Mucosa of stomach (tissue), 1 donor: Measurements from ENCODE around the gene LAGE3.

ENCODE experiments used
- H3K27me3 ChIP-seq: one replicate; pipeline ENCODE4 v1.7.0; 2013; ENCODE audit warnings: mild to moderate bottlenecking, low read length; ENCODE audit not compliant: control insufficient read depth, insufficient read depth
- H3K36me3 ChIP-seq: one replicate; pipeline ENCODE4 v1.7.0; 2013; ENCODE audit warnings: low read length; ENCODE audit not compliant: control insufficient read depth, insufficient read depth
- H3K4me1 ChIP-seq: one replicate; pipeline ENCODE4 v1.7.0; 2013; ENCODE audit warnings: mild to moderate bottlenecking, low read length; ENCODE audit not compliant: control insufficient read depth, insufficient read depth
- H3K4me3 ChIP-seq: one replicate; pipeline ENCODE4 v1.7.0; 2013; ENCODE audit warnings: low read length
- H3K9ac ChIP-seq: one replicate; pipeline ENCODE4 v1.7.0; 2013; ENCODE audit warnings: mild to moderate bottlenecking, low read length, moderate library complexity
- H3K9me3 ChIP-seq: one replicate; pipeline ENCODE4 v1.7.0; 2013; ENCODE audit warnings: mild to moderate bottlenecking, low read length, moderate library complexity; ENCODE audit not compliant: control insufficient read depth
- donor health status: Pancreatic carcinoma.

LAGE3 gene

DNA sequence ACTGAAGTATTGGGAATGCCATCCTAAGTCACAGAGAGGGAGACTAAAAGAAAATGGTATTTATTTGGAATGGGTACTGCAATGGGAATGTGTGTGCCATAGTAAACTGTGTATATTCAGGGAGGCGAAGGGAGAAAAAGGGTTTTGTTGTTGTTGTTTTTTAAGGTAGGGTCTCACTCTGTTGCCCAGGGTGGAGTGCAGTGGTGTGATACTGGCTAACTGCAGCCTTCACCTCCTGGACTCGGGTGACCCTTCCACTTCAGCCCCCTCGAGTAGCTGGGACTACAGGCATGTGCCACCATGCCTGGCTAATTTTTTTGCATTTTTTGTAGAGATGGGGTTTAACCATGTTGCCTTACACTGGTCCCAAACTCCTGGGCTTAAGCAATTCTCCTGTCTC is 15.6 kb upstream of the LAGE3 start:
- no peaks in the 10 kb centered on the region for H3K36me3 ChIP-seq
- no peaks in the 10 kb centered on the region for H3K9me3 ChIP-seq
- no peak overlapping the region for H3K4me3 ChIP-seq
- no peak overlapping the region for H3K9ac ChIP-seq
- no peaks in the 10 kb centered on the region for H3K27me3 ChIP-seq
- no peaks in the 10 kb centered on the region for H3K4me1 ChIP-seq

DNA sequence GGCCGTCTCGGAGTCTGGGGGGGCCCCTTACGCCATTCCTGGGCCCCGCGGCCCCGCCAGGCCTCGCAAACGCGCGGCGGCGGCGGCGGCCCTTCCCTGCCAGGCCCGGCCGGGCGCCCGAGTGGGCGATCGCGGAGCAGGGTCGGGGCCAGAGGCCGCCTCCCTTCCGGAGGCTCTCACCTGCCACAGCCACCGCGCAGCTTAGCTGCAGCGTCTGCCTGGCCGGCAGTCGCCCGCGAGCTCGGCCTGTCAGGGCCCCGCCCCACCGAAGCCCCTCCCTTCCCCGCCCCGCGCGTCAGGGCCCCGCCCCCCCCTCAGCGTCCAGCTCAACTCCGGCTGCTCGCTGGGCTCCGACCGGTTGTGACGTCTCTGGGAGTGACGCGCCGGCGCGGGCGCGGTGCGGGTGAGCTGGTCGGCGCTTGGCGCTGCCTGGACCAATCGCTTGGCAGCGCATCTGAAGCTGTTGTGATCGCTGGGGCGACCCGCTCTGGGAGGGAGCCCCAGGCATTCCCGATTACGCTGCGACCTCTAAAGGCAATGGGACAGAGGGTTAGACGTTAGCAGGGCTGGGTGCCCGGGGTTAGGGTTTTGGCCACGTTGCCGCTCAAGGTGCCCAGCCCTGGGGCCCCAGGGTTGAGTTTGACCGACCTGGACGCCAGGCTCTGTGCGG is 11.5 kb upstream of the LAGE3 start, which contains the start of gene SLC10A3:
Gene SLC10A3, minus strand, starts transcription at position 216 of the 670 bp plus-strand sequence. CDS start 1,689 bp downstream, outside the sequence.
- peak within 1 kb of the TSS; percentile 70 for H3K9ac ChIP-seq
- H3K36me3 ChIP-seq = no peaks in the 10 kb centered on the region

DNA sequence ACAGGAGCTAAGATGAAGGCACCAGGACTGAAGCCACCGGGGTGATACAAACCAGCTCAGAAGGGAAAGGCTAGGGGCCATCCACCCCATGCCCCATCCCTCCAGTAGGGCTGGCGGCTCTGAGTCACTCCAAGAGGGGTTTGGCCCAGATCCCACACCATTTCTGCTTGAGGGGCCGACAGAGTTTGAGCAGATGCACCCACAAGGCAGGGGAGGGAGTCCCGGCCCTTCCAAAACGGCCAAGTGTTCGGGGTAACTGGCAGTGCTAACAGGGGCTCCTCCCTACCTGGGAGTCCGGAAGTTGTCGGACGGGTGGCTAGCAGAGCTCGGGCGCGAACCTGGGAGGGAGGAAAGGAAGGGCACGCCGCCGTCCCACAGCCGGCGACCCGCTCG is 10.9 kb upstream of the LAGE3 start:
- H3K27me3 ChIP-seq = no peaks in the 10 kb centered on the region
- H3K36me3 ChIP-seq = no peaks in the 10 kb centered on the region
- H3K4me3 ChIP-seq = peak overlapping the region; percentile 31
- H3K9me3 ChIP-seq = no peaks in the 10 kb centered on the region
- H3K4me1 ChIP-seq = peaks cover 13% of the 10 kb centered on the region
- peak overlapping the region; percentile 65 for H3K9ac ChIP-seq

More for the DNA sequence above, 11.5 kb upstream of the LAGE3 start, which contains the start of gene SLC10A3:
- peak within 1 kb of the TSS; percentile 31 for H3K4me3 ChIP-seq
- no peaks in the 10 kb centered on the region for H3K27me3 ChIP-seq
- H3K4me1 ChIP-seq = peaks cover 8% of the 10 kb centered on the region
- no peaks in the 10 kb centered on the region for H3K9me3 ChIP-seq

DNA sequence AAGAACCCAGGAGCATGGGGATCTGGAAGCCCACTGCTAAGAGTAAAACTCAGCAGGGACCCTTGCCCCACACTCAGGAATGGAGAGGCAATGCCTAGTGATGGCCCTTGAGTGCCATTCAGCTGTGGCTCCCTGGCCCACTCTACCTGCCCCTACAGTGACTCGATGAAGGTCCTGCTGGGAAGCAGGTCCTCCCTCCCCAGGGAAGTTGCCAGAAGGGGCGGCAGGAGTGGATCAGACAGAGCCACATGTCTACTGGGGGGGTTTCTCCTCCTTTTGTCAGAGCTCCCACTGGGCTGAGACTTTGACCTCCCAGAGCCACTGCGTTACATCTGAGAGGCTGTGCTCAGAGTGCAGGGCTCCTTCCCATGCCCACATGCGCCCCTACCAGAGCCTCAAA is 10.1 kb upstream of the LAGE3 start:
- H3K4me1 ChIP-seq = peaks cover 21% of the 10 kb centered on the region
- H3K9me3 ChIP-seq = no peaks in the 10 kb centered on the region
- H3K27me3 ChIP-seq = no peaks in the 10 kb centered on the region
- H3K36me3 ChIP-seq = no peaks in the 10 kb centered on the region
- H3K4me3 ChIP-seq = no peak overlapping the region
- H3K9ac ChIP-seq = peak overlapping the region; percentile 65

DNA sequence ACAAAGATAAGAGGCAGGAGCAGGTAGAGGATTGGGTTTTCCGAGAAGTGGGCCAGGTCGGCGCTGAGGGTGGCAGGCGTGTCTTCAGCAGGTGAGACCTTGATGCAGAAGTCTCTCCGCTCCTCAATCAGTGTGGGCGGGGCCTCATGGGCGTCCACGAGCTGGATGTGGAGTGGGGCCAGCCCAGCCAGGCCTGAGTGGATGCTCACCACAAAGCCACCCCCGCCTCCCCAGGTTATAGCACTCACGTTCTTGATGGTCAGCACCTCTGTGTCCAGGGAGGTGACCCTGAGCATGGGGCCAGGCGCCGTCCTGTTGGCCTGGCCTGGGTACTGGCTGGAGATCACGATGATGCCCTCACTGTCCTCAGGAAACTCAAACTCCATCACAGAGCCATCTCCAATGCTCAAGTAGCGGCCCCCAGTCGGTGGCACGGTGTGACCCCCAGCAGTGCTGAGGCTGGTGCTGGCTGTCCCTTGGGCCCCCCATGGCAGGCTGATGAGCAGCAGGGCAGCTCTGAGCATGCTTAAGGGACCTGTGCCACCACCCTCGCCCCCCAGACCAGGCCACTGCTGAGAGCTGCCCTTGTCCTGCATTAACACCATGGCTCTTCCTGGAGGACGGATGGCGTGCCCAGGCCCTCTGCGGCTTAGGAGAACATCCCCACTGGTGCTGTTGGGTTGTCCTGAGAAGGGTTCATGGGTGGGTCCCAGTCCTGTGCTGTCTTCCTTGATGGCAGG is 9.4 kb upstream of the LAGE3 start:
- Histone ChIP-seq H3K36me3 (no peaks in the 10 kb centered on the region), H3K27me3 (no peaks in the 10 kb centered on the region), H3K4me1 (peaks cover 24% of the 10 kb centered on the region), H3K4me3 (no peak overlapping the region), H3K9me3 (no peaks in the 10 kb centered on the region), H3K9ac (no peak overlapping the region)

DNA sequence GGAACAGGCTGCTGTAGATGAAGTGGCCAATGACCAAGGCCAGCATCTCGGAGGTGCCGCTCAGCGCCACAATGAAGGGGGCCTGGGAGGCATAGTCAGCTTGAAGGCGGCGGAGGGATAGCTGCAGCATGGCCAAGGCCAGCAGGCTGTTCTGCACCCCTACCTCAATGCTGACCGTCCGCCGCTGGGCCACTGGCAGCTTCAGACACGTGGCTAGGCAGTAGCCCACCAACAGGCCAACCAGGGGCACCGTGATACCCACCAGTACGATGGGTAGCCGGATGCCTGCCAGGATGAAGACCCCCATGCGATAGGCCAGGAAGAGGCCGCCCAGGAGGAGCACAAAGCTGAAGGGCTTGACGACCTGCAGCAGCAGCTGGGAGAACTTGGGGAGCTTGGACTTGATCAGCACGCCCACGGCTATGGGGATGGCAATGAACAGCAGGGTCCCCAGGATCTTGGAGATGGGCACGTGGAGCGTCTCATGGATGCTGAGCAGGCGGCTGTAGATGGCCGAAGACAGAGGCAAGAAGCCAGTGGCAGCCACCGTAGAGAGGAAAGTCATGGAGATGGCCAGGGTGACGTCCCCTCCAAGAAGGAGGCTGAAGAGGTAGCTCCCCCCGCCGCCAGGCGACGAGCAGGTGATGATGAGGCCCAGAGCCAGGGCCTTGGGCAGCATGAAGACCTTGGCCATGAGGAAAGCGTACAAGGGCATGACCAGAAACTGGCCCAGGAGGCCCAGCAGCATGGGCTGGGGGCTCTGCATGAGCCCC is 8.6 kb upstream of the LAGE3 start:
- Histone ChIP-seq H3K9ac (no peak overlapping the region), H3K4me3 (no peak overlapping the region), H3K27me3 (no peaks in the 10 kb centered on the region), H3K9me3 (no peaks in the 10 kb centered on the region), H3K4me1 (peaks cover 24% of the 10 kb centered on the region), H3K36me3 (no peaks in the 10 kb centered on the region)

DNA sequence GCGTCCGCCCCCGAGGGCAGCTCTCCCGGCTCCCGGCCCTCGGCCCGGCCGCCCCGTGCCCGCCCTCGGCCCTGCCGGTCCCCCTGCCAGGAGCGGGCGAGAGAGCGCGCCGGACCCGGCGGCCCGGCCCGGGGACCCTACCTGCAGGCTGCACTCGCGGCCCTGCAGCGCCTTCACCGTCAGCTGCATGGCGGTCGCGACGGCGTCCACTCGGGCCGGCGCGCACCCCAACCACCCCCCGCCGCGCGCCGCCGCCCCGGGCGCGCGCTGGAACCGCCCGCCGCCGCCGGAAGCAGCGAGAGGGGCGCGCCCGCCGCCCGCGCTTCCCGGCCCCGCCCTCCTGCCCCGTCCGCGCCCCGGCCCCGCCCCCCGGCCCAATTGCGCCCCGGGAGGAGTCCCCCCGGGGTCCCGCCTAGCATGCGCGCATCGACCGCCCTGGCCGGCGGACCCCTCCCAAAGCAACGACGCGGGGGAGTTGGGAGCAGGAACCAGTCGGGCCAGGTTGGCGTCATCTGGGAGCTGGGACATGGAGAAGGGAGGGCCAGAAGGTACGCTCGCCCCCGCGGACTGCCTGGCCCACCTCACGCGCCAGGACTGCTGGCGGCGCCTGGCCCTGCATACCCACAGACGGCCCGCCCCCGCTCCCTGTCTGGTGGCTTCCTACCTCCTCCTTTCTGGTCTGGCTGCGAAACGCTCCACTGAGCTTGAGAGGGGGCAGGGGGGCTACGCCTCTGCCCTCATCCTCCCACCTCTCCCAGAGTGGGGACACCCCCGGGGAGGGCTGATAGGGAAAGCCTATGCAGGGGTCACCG is 7.5 kb upstream of the LAGE3 start, which contains the start of gene UBL4A:
Gene UBL4A, minus strand, starts transcription at position 220 of the 812 bp plus-strand sequence. Its CDS starts 31 bp downstream, at position 189.
- Histone ChIP-seq H3K9me3 (no peaks in the 10 kb centered on the region), H3K4me1 (peaks cover 24% of the 10 kb centered on the region), H3K27me3 (no peaks in the 10 kb centered on the region), H3K9ac (peak within 1 kb of the TSS; percentile 59), H3K4me3 (peak within 1 kb of the TSS; percentile 36), H3K36me3 (no peaks in the 10 kb centered on the region)

DNA sequence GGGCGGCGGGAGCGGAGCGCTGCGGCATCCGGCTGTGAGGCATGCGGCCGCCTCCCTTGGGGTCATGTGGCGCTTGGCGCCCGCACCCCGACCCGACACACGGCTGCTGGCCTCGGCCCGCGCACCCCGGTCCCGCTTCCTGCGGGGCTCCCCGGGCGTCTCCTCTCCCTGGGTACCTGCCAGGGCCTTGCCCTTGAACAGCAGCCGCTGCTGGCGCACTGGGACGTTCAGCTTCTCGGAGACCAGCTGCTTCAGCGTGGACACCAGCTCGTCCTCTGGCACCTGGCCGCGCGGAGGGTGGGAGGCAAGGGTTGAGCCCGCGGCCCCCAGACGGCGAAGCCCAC is 6.9 kb upstream of the LAGE3 start:
- peaks cover 24% of the 10 kb centered on the region for H3K4me1 ChIP-seq
- H3K27me3 ChIP-seq = no peaks in the 10 kb centered on the region
- peak overlapping the region; percentile 36 for H3K4me3 ChIP-seq
- H3K9me3 ChIP-seq = no peaks in the 10 kb centered on the region
- H3K36me3 ChIP-seq = no peaks in the 10 kb centered on the region
- H3K9ac ChIP-seq = peak overlapping the region; percentile 59

DNA sequence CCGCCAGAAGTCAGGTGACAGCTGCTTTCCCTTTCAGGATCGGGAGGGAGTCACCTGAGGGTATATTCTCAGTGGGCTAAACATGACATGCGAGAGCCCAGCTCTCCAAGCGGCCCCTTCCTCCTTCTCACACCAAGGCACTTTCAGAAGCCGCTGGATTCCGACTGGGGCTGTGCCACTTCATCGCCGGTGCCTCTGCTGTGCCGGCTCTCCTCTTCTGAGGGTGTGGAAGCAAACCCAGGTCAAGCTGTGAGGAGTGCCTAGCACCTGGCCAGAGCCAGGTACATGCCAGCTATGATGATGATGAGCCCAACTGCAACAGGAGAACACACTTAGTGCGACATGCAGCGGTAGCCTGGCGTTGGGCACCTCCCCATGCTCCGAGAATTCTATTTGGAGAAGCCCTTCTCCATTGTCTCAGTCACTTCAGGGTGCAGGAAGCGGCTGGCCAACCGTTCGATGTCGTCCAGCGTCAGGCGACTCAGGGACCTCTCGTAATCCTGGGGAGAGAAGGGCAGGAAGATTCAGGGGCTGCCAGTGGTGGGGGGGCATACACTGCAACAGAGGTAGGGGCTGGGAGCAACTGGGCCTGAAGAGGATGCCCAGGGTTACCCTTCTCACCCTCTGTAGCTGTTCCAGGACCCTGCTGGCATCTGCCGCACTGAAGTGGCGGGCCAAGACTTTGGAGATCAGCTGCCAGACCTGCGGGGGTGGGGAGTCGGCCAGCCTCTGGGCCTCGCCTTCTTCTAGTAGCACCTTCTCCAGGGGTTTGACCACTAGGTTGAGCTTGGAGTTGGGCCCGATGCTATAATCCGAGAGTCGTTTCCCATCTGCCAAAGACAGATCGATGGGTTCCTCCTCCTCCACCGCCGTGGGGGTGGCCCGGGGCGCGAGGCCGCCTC is 6.3 kb upstream of the LAGE3 start:
- no peaks in the 10 kb centered on the region for H3K36me3 ChIP-seq
- peaks cover 24% of the 10 kb centered on the region for H3K4me1 ChIP-seq
- H3K9ac ChIP-seq = peak overlapping the region; percentile 59
- H3K9me3 ChIP-seq = no peaks in the 10 kb centered on the region
- H3K27me3 ChIP-seq = no peaks in the 10 kb centered on the region
- peak overlapping the region; percentile 36 for H3K4me3 ChIP-seq

DNA sequence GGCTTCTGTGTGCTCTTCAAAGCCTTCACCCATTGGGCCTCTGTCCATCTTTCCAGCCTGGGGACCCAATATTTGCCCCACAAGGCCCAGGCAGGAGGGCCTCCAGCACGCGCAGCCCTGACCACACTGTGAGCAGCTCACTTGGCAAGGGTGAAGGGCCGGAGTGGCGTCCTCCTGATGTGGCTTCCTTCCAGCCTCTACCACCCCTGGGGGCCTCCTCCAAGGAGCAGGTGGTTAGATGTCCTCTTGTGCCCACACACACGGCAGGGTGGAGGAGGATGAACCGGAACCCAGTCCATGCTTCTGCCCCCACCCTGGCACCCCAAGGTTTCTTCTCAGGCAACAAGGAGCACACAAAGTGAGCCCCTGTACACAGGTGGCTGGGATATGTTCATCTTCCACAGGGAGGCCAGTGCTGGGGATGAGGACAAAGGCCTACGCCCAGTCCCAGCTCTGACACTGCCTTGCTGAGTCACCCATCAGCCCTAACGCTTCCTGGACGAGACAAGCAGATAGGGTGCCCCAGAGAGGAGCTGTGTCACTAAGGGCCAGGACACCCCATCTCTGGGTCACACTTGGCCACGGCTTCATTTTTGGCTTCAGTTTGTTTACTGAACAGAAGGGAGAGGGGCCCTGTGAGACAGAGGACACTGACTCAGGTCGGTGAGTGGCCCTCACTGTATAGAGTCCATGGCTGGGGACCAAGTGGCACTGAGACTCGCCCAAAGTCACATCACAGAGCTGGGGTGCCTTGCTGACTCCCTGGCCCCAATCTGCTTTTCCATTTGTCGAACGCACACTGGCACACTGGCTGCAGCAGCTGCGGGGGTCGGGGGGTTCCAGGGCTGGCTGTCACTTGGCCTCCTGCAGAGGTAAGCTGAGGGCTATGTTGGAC is 5.4 kb upstream of the LAGE3 start:
- no peaks in the 10 kb centered on the region for H3K36me3 ChIP-seq

More for the DNA sequence above, 5.4 kb upstream of the LAGE3 start:
- Histone ChIP-seq H3K9me3 (no peaks in the 10 kb centered on the region), H3K4me1 (peaks cover 25% of the 10 kb centered on the region), H3K27me3 (no peaks in the 10 kb centered on the region), H3K4me3 (no peak overlapping the region), H3K9ac (no peak overlapping the region)
